ENCODE measurements around the gene STH. TPM values are rescaled to one million over a fixed set of nuclear protein-coding genes. Genes with fewer than 3 reads are reported as not detected.

STH gene
- total RNA-seq, 2 donors from 2014 or later: not detected

DNA sequence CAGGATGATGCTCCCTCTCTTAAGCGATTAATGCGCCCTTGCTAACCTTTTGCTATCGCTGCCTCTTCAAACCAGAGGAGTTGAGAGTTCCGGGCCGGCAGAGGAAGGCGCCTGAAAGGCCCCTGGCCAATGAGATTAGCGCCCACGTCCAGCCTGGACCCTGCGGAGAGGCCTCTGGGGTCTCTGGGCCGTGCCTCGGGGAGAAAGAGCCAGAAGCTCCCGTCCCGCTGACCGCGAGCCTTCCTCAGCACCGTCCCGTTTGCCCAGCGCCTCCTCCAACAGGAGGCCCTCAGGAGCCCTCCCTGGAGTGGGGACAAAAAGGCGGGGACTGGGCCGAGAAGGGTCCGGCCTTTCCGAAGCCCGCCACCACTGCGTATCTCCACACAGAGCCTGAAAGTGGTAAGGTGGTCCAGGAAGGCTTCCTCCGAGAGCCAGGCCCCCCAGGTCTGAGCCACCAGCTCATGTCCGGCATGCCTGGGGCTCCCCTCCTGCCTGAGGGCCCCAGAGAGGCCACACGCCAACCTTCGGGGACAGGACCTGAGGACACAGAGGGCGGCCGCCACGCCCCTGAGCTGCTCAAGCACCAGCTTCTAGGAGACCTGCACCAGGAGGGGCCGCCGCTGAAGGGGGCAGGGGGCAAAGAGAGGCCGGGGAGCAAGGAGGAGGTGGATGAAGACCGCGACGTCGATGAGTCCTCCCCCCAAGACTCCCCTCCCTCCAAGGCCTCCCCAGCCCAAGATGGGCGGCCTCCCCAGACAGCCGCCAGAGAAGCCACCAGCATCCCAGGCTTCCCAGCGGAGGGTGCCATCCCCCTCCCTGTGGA is 16.0 kb upstream of the STH start:
- no peak for DNase-seq

DNA sequence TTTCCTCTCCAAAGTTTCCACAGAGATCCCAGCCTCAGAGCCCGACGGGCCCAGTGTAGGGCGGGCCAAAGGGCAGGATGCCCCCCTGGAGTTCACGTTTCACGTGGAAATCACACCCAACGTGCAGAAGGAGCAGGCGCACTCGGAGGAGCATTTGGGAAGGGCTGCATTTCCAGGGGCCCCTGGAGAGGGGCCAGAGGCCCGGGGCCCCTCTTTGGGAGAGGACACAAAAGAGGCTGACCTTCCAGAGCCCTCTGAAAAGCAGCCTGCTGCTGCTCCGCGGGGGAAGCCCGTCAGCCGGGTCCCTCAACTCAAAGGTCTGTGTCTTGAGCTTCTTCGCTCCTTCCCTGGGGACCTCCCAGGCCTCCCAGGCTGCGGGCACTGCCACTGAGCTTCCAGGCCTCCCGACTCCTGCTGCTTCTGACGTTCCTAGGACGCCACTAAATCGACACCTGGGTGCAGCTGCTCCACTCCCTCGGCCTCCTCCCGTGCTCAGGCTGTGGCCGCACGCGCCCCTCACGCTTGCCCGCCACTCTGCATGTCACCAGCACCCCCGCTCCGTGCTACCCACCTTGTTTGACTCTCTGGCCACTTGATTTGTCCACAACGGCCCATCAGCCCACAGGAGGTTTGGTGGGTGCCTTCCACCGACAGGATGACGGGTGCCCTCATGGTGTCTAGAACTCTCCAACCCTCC is 15.3 kb upstream of the STH start:
- H3K4me1 ChIP-seq: no peaks in the 10 kb centered on the region
- 71 to 79% methylated on average over 27 to 28 of the region's 31 CpGs for WGBS, 2 donors
- intact Hi-C loops (cut with DNase I): no loop called here

More for the DNA sequence above, 16.0 kb upstream of the STH start:
- H3K9me3 ChIP-seq: no peaks in the 10 kb centered on the region
- WGBS, 2 donors: 86 to 95% methylated on average over 23 to 40 of the region's 41 CpGs
- H3K4me1 ChIP-seq: no peaks in the 10 kb centered on the region
- no peaks in the 10 kb centered on the region for H3K27me3 ChIP-seq
- no peak overlapping the region for H3K4me3 ChIP-seq
- intact Hi-C loops (cut with DNase I): no loop called here
- ATAC-seq: no peak
- TF ChIP-seq, protein P1, sequence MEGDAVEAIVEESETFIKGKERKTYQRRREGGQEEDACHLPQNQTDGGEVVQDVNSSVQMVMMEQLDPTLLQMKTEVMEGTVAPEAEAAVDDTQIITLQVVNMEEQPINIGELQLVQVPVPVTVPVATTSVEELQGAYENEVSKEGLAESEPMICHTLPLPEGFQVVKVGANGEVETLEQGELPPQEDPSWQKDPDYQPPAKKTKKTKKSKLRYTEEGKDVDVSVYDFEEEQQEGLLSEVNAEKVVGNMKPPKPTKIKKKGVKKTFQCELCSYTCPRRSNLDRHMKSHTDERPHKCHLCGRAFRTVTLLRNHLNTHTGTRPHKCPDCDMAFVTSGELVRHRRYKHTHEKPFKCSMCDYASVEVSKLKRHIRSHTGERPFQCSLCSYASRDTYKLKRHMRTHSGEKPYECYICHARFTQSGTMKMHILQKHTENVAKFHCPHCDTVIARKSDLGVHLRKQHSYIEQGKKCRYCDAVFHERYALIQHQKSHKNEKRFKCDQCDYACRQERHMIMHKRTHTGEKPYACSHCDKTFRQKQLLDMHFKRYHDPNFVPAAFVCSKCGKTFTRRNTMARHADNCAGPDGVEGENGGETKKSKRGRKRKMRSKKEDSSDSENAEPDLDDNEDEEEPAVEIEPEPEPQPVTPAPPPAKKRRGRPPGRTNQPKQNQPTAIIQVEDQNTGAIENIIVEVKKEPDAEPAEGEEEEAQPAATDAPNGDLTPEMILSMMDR (IDR thresholded peaks at IDR 0.05): no peak
- no peak for TF ChIP-seq POLR2A (IDR thresholded peaks at IDR 0.05)
- H3K36me3 ChIP-seq (replicated peaks in 1 of 2; ENCODE audit: insufficient read depth in 1 of 2, low read depth in 2 of 2): no peaks in the 10 kb centered on the region
- no peak overlapping the region for H3K27ac ChIP-seq

DNA sequence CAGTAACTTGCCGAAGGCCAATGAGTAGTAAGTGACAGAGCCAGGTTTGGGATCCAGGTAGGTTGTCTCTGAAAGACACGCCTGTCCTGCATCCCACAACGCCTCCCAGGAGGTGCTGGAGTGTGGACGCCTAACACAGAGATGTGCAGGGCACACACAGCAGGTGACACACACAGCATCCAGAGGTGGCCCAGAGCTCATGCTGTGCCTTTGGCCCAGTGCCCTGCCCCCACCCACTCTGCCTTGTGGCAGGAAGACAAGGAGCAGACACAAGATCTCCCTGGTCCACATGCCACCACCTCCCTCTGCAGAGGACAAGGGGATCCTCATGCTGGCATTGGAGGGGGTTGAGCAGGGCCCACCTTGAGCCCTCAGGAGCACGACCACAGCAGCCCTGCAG is 14.7 kb upstream of the STH start:
- no peak for DNase-seq
- no peaks in the 10 kb centered on the region for H3K36me3 ChIP-seq (replicated peaks in 1 of 2; ENCODE audit: insufficient read depth in 1 of 2, low read depth in 2 of 2)
- 57 to 92% methylated on average over 1 to 5 of the region's 5 CpGs for WGBS, 2 donors
- no peaks in the 10 kb centered on the region for H3K4me1 ChIP-seq
- no peaks in the 10 kb centered on the region for H3K27me3 ChIP-seq
- intact Hi-C loops (cut with DNase I): no loop called here
- no peak overlapping the region for H3K27ac ChIP-seq
- H3K9me3 ChIP-seq: no peaks in the 10 kb centered on the region
- TF ChIP-seq POLR2A (IDR thresholded peaks at IDR 0.05): no peak
- TF ChIP-seq, protein P1 (IDR thresholded peaks at IDR 0.05): no peak
- no peak overlapping the region for H3K4me3 ChIP-seq
- no peak for ATAC-seq

More for the DNA sequence above, 15.3 kb upstream of the STH start:
- H3K4me3 ChIP-seq: no peak overlapping the region
- ATAC-seq (no peak), DNase-seq (no peak)
- no peaks in the 10 kb centered on the region for H3K36me3 ChIP-seq (replicated peaks in 1 of 2; ENCODE audit: insufficient read depth in 1 of 2, low read depth in 2 of 2)
- H3K27ac ChIP-seq: no peak overlapping the region
- TF ChIP-seq, protein P1 (IDR thresholded peaks at IDR 0.05): no peak
- TF ChIP-seq POLR2A (IDR thresholded peaks at IDR 0.05): no peak
- no peaks in the 10 kb centered on the region for H3K9me3 ChIP-seq
- no peaks in the 10 kb centered on the region for H3K27me3 ChIP-seq

DNA sequence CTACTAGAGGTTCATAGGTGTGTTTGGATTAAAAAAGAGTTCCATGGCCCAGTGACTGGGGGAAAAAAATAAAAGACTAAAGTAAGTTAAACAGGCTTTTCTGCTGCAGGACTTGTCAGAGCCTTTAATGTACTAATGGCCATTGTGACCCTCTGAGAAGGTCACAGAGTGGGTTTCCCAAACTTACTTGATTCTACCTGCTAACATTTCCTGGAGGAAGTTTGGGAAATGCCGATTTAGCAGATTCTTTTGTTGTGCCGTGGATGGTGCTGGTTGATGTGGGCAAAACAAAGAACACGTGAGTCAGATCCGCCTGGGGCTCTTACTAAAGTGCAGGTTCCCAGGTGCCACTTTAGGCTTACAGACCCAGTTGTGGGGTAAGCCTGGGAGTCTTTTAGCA is 13.6 kb upstream of the STH start:
- TF ChIP-seq, protein P1 (IDR thresholded peaks at IDR 0.05): no peak
- no peak for TF ChIP-seq POLR2A (IDR thresholded peaks at IDR 0.05)
- 79 to 85% methylated on average over 4 of the region's 4 CpGs for WGBS, 2 donors
- intact Hi-C loops (cut with DNase I): no loop called here
- DNase-seq (no peak), ATAC-seq (no peak)
- Histone ChIP-seq H3K4me3 (no peak overlapping the region), H3K9me3 (no peaks in the 10 kb centered on the region), H3K27ac (no peak overlapping the region), H3K36me3 (replicated peaks in 1 of 2; ENCODE audit: insufficient read depth in 1 of 2, low read depth in 2 of 2) (no peaks in the 10 kb centered on the region), H3K27me3 (no peaks in the 10 kb centered on the region), H3K4me1 (no peaks in the 10 kb centered on the region)

Measured in body of pancreas (tissue), 4 donors.